Vagina (tissue), 2 donors: ENCODE data around the gene SLC38A4.

Experiments
- POLR2A ChIP-seq, 2 donors: fragments of 450-650 bp; IDR thresholded peaks; one replicate each; pipeline ENCODE4 v1.6.1; 2017; ENCODE audit warnings: antibody characterized with exemption in 2 of 2, mild to moderate bottlenecking in 2 of 2, moderate library complexity in 2 of 2
- POLR2AphosphoS5 ChIP-seq, 2 donors: sonication (generic); formaldehyde crosslinking; IDR thresholded peaks; one replicate each; pipeline ENCODE4 v1.9.0; 2017; ENCODE audit warnings: antibody characterized with exemption in 2 of 2, mild to moderate bottlenecking in 2 of 2, low read depth in 1 of 2; ENCODE audit not compliant: insufficient read depth in 1 of 2
- TF ChIP-seq, protein P1 (sequence below), 3 experiments: fragments of 450-650 bp in 2 of 3; fragments of 200-600 bp in 1 of 3; sonication (generic) in 1 of 3; IDR thresholded peaks; one replicate each; pipeline ENCODE4 v1.5.1; 2017 to 2019; ENCODE audit warnings: antibody characterized with exemption in 3 of 3, mild to moderate bottlenecking in 2 of 3, moderate library complexity in 2 of 3

DNA sequence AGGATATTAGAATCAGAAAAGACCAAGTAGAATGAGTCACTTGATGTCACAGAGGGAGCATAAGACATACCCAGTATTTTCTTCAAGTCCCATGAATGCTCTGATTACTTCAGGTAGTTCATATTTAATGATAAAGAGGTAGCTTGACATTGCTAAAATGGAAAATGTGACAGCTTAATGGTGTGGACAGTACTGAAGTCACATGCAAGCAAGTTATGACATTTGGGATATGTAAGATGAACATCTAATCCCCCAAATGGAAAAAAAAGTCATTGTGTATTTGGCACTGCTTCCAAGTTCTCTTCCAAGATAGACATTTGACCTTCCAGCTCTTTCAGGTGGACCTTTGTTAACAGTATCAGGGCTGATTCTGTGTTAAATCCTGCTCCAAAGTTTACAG is 45.9 kb downstream of the SLC38A4 start:
- TF ChIP-seq, protein P1, sequence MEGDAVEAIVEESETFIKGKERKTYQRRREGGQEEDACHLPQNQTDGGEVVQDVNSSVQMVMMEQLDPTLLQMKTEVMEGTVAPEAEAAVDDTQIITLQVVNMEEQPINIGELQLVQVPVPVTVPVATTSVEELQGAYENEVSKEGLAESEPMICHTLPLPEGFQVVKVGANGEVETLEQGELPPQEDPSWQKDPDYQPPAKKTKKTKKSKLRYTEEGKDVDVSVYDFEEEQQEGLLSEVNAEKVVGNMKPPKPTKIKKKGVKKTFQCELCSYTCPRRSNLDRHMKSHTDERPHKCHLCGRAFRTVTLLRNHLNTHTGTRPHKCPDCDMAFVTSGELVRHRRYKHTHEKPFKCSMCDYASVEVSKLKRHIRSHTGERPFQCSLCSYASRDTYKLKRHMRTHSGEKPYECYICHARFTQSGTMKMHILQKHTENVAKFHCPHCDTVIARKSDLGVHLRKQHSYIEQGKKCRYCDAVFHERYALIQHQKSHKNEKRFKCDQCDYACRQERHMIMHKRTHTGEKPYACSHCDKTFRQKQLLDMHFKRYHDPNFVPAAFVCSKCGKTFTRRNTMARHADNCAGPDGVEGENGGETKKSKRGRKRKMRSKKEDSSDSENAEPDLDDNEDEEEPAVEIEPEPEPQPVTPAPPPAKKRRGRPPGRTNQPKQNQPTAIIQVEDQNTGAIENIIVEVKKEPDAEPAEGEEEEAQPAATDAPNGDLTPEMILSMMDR (IDR thresholded peaks at IDR 0.05), result no peak
- TF ChIP-seq POLR2A (IDR thresholded peaks at IDR 0.05), result no peak
- TF ChIP-seq POLR2AphosphoS5 (IDR thresholded peaks at IDR 0.05; ENCODE audit: insufficient read depth in 1 of 2, low read depth in 1 of 2), result no peak
